ENCODE data around the gene TRIM41.
A peak's percentile ranks its signal among the peaks of the same experiment; 100 is the strongest.

TRIM41 gene

DNA sequence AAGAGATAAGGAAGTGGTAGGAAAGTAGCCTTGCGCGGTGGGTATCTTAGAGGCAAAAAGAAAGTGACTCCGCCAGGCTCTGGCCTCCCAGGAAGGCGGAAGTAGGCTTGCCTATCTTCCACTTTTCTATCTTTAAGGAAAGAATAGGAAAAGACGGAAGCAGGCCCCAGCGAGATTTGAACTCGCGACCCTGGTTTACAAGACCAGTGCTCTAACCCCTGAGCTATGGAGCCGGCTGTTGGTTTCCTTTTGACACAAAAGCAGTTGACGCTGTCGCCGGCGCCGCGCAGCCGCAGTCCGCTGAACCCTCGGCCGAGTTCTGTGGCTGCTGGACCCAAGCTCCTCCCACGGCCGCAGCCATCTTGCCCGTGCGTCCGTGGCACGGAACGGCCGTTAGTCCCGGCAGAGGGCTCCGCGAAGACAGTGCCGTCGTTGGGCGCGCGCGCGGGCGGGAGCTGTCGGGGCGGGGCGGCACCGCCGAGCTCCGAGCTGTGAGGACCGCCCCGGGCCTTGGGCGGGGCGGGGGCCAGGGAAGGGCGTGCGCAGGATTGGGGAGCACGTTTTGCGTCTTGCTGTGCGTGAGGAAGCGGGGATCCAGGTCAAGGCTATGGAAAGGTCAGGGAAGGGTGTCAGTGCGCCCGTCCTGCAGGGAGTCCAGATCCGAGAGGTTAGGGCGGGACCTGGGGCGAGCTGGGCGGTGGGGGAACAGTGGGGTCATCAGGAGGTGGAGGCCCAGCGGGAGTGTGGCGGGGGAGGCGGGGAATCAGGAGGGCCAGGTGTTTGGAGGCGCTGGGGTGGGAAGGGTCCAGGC, 31.4 kb upstream of the TRIM41 start:
- TF ChIP-seq, protein P1, sequence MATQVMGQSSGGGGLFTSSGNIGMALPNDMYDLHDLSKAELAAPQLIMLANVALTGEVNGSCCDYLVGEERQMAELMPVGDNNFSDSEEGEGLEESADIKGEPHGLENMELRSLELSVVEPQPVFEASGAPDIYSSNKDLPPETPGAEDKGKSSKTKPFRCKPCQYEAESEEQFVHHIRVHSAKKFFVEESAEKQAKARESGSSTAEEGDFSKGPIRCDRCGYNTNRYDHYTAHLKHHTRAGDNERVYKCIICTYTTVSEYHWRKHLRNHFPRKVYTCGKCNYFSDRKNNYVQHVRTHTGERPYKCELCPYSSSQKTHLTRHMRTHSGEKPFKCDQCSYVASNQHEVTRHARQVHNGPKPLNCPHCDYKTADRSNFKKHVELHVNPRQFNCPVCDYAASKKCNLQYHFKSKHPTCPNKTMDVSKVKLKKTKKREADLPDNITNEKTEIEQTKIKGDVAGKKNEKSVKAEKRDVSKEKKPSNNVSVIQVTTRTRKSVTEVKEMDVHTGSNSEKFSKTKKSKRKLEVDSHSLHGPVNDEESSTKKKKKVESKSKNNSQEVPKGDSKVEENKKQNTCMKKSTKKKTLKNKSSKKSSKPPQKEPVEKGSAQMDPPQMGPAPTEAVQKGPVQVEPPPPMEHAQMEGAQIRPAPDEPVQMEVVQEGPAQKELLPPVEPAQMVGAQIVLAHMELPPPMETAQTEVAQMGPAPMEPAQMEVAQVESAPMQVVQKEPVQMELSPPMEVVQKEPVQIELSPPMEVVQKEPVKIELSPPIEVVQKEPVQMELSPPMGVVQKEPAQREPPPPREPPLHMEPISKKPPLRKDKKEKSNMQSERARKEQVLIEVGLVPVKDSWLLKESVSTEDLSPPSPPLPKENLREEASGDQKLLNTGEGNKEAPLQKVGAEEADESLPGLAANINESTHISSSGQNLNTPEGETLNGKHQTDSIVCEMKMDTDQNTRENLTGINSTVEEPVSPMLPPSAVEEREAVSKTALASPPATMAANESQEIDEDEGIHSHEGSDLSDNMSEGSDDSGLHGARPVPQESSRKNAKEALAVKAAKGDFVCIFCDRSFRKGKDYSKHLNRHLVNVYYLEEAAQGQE (IDR thresholded peaks at IDR 0.05; ENCODE audit: insufficient replicate concordance, low read depth), result no peak
- TF ChIP-seq POLR2AphosphoS5 (IDR thresholded peaks at IDR 0.05; ENCODE audit: low read depth), result peak; percentile 60; the same call in 1 of the 2 replicates
- TF ChIP-seq SPI1 (IDR thresholded peaks at IDR 0.05; ENCODE audit: borderline replicate concordance, low read depth), result peak; percentile 45; the same call in 1 of the 2 replicates
- TF ChIP-seq GABPA (IDR thresholded peaks at IDR 0.05; ENCODE audit: low read depth), result no peak
- TF ChIP-seq, protein P2, sequence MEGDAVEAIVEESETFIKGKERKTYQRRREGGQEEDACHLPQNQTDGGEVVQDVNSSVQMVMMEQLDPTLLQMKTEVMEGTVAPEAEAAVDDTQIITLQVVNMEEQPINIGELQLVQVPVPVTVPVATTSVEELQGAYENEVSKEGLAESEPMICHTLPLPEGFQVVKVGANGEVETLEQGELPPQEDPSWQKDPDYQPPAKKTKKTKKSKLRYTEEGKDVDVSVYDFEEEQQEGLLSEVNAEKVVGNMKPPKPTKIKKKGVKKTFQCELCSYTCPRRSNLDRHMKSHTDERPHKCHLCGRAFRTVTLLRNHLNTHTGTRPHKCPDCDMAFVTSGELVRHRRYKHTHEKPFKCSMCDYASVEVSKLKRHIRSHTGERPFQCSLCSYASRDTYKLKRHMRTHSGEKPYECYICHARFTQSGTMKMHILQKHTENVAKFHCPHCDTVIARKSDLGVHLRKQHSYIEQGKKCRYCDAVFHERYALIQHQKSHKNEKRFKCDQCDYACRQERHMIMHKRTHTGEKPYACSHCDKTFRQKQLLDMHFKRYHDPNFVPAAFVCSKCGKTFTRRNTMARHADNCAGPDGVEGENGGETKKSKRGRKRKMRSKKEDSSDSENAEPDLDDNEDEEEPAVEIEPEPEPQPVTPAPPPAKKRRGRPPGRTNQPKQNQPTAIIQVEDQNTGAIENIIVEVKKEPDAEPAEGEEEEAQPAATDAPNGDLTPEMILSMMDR (IDR thresholded peaks at IDR 0.05; ENCODE audit: insufficient read depth, low read length), result no peak
- Histone ChIP-seq H3K4me3 (replicated peaks; ENCODE audit: insufficient read depth, low read length) (peak overlapping the region; percentile 86), H3K27me3 (ENCODE audit: insufficient read depth, poor library complexity, severe bottlenecking) (no peaks in the 10 kb centered on the region), H3K27ac (replicated peaks) (peak overlapping the region; percentile 81)
- peak; percentile 94 to 95 for DNase-seq (ENCODE audit: low read depth in 1 of 2, low spot score in 1 of 2)

DNA sequence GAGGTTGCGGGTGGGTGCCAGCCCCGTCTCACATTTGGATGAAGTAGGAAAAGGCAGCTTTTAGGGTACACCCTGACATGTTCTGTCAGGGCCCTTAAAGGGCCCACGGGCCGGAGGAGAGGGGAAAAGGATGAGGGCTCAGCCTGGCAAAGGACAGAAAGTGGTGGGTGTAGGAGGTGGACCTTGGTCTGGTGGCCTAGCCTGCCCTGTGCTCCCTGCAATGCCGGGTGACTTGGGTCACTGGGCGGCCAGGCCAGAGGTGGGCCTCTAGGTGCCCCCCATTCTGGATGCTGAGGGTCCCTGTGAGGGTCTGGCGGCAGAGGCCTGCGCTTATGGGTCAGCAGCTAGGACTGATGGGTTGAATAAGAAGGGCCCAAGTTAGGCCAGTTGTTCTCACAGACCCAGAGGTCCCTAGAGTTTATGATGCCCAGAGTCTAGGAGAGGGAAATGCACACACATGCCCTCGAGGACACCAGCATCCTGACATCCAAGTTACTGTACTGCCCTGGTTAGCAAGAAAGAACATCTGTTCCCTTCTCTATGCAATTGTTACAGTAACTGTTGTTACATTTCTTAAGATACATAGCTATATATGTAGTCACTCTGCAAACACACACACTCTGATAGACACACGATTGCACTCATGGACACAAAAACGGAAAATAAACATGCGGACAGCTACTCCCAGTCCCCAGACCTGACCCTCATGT, 30.6 kb upstream of the TRIM41 start:
- no peaks in the 10 kb centered on the region for H3K27me3 ChIP-seq (ENCODE audit: insufficient read depth, poor library complexity, severe bottlenecking)
- TF ChIP-seq, protein P1 (IDR thresholded peaks at IDR 0.05; ENCODE audit: insufficient replicate concordance, low read depth), result no peak
- TF ChIP-seq SPI1 (IDR thresholded peaks at IDR 0.05; ENCODE audit: borderline replicate concordance, low read depth) (no peak), POLR2AphosphoS5 (IDR thresholded peaks at IDR 0.05; ENCODE audit: low read depth) (no peak), GABPA (IDR thresholded peaks at IDR 0.05; ENCODE audit: low read depth) (no peak)
- TF ChIP-seq, protein P2 (IDR thresholded peaks at IDR 0.05; ENCODE audit: insufficient read depth, low read length), result no peak
- peak overlapping the region; percentile 81 for H3K27ac ChIP-seq (replicated peaks)
- no peak for DNase-seq (ENCODE audit: low read depth in 1 of 2, low spot score in 1 of 2)
- H3K4me3 ChIP-seq (replicated peaks; ENCODE audit: insufficient read depth, low read length), result peak overlapping the region; percentile 86

DNA sequence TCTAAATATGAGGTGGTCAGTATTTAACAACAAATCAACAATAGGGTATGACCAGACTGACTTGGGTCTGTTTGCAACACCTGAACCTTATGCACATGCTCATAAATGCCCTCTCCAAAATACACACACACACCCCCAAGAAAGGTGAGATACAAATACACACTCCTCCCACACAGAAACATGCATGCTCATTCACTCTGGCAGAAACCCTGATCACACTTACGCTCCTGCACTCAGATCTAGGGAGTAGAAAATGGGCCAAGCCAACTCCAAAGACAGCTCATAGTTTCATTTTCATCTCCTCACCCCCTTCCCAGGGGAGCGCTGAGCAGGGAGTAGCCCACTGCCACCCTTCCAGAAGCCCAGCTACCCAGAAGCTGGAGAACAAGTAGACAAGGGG, 29.4 kb upstream of the TRIM41 start:
- Histone ChIP-seq H3K4me3 (replicated peaks; ENCODE audit: insufficient read depth, low read length) (no peak overlapping the region), H3K27ac (replicated peaks) (no peak overlapping the region), H3K27me3 (ENCODE audit: insufficient read depth, poor library complexity, severe bottlenecking) (no peaks in the 10 kb centered on the region)
- TF ChIP-seq, protein P1 (IDR thresholded peaks at IDR 0.05; ENCODE audit: insufficient replicate concordance, low read depth), result no peak
- no peak for TF ChIP-seq GABPA (IDR thresholded peaks at IDR 0.05; ENCODE audit: low read depth)
- TF ChIP-seq, protein P2 (IDR thresholded peaks at IDR 0.05; ENCODE audit: insufficient read depth, low read length), result no peak
- DNase-seq (ENCODE audit: low read depth in 1 of 2, low spot score in 1 of 2), result no peak
